NCI-H2107 treated with DMSO at 0.1 percent for 48 hours (cell line): ENCODE measurements around the gene ZMIZ2.
"Not testable (repeated sequence)": the region's sequence is repeated elsewhere in the genome, so short reads cannot be mapped to it uniquely, and the experiment has no call there.

Source experiments
- DNase-seq: peaks from one replicate; lab custom pipeline; 2025; ENCODE audit not compliant: unreplicated experiment; lab: John Stamatoyannopoulos, UW

Gene ZMIZ2

DNA sequence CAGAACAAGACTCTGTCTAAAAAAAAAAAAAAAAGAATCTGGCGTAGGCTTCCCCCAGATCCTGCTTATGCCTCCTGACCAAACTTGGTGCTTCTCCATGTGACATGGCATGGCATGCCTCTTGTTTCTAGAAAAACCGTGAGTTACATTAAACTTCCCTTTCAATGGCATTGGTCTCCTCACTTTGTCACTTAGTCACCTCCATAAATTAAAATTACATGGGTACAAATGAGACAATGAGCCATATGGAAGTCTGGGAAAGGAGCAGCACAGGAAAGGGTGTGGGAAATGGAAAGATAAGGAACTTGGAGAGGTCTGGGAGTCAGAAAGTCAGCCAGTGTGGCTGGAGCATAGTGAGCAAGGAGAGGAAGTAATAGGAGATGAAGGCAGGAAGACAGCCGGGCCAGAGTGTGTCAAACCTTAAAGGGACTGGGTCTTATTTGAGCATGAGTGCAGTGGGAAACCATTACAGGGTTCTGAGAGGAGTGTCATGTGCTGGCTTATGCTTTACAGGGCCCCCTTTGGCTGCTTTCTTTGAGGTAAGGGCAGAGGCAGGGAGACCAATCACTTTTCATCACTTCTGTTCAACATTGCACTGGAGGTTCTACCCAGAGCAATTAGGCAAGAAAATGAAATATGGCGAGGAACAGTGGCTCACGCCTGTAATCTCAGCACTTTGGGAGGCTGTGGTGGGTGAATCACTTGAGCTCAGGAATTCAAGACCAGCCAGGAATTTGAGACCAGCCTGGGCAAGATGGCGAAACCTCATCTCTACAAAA, 21.3 kb upstream of the ZMIZ2 start:
- no peak for DNase-seq

DNA sequence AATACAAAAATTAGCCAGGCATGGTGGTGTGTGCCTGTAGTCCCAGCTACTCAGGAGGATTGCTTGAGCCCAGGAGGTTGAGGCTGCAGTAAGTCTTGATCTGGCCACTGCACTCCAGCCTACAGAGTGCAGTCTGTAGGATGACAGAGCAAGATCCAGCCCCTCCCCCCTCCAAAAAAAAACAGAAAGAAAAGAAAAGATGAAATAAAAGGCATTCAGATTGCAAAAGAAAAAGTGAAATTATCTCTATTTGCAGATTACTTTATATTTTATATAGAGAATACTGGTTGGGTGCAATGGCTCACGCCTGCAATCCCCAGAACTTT, 20.7 kb upstream of the ZMIZ2 start:
- DNase-seq = no peak

DNA sequence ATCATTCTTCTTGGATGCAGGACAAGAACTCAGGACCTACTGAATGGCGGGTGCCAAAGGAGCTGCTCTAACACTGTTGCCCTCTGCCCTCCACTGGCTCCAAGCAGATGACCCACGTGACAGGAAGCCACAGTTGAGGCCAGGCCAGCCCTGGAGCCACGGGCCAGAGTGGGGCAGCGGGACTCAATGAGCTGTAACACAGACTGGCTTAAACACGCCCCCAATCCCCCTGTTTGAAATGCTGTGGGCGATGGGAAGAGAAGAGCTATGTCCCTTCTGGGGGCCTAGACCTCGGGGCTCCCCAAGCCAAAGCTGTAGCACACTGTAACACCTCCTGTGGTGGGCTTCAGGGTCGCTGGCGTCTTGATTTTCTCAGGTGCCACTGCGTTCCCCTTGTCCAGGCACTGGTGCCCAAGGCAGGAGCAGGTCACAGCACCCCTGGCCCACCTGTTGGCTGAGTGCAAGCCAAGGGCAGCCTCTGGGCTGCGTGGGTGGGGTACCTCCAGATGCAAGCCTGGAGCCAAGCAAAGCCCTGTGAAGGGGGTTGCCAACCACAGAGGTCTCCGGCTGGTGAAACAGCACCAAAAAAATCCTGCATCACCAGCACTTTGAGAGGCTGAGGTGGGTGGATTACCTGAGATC, 18.6 kb upstream of the ZMIZ2 start:
- DNase-seq = no peak

- not testable (repeated sequence) for DNase-seq
Measured at GRCh38 chr7:44732971-44733370, 15.7 kb upstream of the ZMIZ2 start.

DNA sequence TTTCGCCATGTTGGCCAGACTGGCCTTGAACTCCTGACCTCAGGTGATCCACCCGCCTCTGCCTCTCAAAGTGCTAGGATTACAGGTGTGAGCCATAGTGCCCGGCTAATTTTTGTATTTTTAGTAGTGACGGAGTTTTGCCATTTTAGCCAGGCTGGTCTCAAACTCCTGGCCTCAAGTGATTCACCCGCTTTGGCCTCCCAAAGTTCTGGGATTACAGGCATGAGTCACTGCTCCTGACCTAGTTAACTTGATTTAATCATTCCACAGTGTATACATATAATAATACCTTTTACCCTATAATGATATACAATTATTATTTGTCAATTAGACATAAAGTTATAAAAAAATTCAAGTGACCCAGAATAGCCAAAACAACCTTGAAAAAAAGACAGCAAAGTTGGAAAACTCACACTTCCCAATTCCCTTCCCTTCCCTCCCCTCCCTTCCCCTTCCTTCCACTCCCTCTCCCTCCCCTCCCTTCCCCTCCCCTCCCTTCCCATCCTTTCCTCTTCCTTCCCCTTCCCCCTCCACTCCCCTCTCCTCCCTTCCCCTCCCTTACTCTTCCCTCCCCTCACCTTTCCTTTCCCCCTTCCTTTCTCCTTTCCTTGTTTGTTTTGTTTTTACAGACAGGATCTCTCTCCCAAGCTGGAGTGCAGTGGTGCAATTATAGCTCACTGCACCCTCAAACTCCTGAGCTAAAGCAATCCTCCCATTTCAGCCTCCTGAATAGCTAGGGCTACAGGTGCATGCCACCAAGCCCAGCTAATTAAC, 14.8 kb upstream of the ZMIZ2 start:
- DNase-seq = no peak

DNA sequence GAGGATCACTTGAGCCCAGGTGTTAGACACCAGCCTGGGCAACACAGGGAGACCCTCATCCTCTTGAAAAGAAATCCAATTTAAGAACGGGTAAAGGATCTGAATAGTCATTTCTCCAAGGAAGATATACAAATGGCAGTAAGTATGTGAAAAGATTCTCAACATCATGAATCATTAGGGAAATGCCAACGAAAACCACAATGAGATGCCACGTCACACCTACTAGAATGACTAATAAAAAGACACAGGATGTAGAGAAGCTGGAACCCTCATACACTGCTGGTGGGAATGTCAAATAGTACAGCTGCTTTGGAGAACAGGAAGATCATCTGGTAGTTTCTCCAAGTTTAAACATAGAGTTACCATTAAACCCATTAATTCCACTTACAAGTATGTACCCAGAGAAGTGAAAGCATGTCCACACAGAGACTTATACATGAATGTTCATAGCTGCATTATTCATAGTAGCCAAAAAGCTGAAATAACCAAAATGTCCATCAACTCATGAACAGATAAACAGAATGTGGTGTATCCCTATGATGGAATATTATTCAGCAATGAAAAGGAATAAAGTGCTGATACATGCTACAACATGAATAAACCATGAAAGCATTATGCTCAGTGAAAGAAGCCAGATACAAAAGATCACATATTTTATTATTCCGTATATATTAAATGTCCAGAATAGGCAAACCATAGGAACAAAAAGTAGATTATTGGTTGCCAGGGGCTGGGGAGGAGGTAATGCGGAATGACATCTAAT, 13.1 kb upstream of the ZMIZ2 start:
- no peak for DNase-seq

DNA sequence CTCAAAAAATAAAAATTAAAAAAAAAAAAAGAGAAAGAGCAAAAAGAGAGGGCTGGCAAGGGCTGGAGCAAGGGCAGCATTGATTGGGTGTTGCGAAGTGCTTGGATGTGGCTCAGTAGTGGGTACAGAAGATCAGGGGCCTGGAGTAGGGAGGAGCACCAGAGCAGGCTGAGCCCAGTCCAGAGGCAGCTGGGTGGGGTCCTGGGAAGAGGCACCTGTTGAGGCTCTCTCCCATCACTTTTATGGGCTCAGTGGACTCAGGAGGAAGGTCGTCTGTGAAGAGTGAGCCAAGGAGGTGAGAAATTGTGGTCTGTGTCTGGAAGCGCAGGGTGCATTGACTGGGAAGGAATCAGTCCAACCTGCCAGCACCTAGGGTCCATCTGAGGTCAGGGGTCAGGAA, 11.8 kb upstream of the ZMIZ2 start:
- no peak for DNase-seq

DNA sequence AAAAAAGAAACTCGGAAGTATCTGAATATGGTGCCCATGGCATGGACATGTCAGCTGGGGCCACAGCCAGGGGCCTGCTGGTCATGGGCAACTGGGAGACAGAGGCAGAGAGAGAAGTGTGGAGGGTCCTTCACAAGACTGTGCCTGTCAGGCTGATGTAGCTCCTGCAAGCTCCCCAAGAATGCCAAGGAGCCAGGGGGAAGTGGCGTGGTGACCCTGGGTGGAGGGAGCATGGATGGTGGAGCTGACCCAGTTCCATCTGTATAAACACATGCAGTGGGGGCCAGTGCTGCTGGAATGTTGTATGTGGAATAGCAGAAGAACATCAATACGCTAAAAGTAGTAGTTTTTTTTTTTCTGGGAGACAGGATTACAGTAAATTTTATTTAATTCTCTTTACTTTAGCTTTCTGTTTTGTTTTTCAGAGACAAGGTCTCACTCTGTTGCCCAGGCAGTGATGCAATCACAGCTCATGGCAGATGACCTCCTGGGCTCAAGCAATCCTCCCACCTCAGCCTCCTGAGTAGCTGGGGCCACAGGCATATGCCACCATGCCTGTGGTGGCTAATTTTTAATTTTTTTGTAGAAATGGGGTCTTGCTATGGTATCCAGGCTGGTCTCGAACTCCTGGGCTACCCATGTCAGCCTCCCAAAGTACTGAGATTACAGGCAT, 10.5 kb upstream of the ZMIZ2 start:
- no peak for DNase-seq

GRCh38 chr7:44738876-44739665, 9.6 kb upstream of the ZMIZ2 start:
- no peak for DNase-seq

DNA sequence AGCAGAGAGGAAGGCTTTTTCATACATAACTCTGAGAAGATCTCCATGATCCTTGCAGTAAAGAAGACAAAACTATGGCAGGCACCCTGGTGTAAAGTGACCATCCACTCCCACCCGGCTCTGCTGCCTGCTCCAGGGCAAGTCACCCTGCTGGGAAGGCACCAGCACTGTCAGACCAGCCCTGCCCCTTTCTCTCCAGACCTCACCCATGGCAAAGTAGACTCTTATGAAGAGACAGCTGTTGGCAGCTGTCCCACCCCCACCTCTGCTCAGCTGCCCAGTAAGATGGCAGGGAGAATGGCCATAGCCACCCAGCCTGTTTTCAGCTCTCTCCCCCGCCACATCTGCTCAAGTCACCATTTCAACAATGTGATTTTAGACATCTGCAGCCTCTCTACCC, 8.6 kb upstream of the ZMIZ2 start:
- no peak for DNase-seq

DNA sequence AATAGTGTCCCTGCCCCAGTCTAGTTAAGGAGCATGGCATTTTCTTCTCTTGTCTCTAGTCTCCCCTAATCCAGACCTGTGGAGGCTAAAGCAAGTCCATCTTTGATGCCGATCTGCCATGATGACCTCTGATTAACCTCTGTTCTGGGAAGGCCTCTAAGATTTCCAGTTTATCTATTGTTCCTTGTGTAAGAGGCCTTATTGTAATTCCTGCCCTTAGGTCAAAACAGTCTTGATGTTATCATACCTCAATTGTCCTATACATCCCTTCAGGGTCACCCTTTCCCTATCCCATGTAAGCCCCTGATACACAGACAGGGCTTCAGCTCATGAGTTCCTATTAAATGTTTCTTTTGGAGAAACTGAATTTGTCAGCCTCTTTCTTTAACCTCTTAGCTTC, 4.9 kb upstream of the ZMIZ2 start:
- no peak for DNase-seq

DNA sequence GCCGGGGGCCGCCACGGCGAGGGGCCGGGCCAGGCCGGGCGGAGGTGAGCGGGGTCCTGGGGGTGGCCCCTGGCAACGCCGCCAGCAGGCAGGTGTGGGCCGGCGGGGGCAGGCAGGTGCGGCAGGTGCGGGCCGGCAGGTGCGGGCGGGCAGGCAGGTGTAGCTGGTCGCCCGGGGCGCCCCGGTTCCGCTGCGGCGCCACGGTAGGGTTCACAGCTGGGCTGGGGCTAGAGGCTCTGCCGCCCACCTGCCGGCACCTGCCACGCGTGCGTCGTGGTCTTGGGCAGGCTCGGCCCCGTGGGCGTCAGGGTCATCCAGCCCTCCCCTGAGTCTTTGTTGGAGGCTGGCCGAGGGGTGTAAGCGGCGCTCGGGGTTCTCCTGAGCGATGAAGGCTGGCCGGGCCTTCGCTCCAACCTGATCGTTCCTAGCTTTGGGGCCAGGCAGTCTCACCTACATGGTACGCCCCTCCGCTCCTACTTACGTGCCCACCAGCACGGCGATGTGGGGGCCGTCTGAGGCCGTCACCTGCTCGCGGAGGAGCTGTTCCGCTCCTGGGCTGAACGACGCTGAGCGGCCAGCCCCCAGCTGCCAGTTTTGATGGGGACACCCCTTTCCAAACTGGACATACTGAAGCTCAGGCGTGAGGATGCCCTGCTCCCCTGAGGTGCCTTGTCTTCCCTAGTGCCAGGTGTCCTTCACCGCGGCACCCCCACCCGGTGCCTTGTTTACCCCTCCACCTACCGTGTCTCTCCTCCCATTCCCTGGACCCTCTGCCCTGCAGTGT, 493 bp downstream of the ZMIZ2 start:
- no peak for DNase-seq

- no peak for DNase-seq
Measured at GRCh38 chr7:44749992-44750391, 1.3 kb downstream of the ZMIZ2 start.

DNA sequence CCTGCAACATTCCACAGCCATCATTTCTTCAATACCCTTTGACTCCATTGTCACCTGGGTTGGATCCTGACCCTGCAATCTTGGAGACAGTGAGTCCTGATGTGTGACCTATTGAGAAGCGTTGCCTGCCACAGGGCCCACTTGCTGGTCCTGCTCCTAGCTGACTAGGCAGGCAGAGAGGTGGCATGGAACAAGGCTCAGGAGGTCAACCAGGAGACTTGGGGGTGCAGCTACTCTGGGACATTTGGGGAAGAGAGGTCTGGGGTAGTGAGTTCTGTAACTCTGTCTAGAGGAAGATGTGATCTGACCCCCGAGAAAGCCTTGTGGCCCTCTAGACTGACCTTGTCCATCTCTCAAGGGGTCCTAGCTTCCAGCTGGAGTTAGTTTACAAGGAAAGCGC, 1.8 kb downstream of the ZMIZ2 start:
- DNase-seq = no peak

DNA sequence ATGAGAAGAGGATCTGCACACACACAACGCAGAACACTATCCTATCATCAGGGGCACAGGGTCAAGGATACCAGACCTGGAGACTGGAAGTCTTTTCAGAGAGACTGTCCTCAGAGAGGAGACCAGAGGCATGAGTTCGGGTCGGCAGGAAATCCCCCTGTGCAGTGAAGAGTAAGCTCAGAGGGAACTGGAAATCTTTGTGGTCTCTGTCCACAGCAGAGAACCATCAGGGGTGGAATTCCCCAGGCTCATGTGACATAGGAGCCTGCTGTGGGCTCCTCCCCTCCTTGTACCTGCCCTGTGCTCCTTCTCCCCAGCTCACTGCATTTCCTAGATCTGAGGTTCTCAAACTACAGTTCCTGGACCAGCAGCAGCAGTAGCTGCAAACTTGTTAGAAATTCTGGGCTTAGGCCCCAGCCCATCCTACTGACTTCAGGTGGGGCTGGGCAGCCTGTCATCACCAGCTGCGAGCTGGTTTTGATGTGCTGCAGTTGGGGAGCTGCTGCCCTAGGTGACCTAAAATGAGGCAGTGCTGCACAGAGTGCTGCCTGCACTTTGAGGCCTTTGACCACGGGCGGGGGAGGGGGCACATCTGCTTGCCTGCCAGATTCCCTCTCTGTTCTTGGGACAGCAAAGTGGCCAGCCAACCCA, 2.4 kb downstream of the ZMIZ2 start:
- DNase-seq = no peak

- no peak for DNase-seq
Measured at GRCh38 chr7:44752822-44753221, 4.2 kb downstream of the ZMIZ2 start.

- no peak for DNase-seq
Measured at GRCh38 chr7:44754802-44755697, 6.4 kb downstream of the ZMIZ2 start.
